Fibroblast of mammary gland (primary cell): Measurements from ENCODE around the gene CKMT1B.
"Not testable (repeated sequence)": the region's sequence is repeated elsewhere in the genome, so short reads cannot be mapped to it uniquely, and the experiment has no call there.

Experiments
- DNase-seq: peaks from one replicate; pipeline ENCODE4 v3.0.0-alpha.2; 2010; ENCODE audit warnings: low read depth
- H3K4me3 ChIP-seq: 2 replicates; pipeline ENCODE4 v1.5.1; 2011; ENCODE audit warnings: low read depth, mild to moderate bottlenecking, low read length, moderate library complexity; ENCODE audit not compliant: control insufficient read depth
- CTCF ChIP-seq: conservative IDR thresholded peaks from 2 replicates; pipeline ENCODE4 v1.5.1; 2011; ENCODE audit warnings: low read depth, low read length, inconsistent platforms; ENCODE audit not compliant: control insufficient read depth, insufficient read depth

Gene CKMT1B

GRCh38 chr15:43589778-43590466 lies 3.9 kb upstream of the CKMT1B start, which contains the start of gene PPIP5K1:
Gene PPIP5K1, minus strand, starts transcription at chr15:43590208. Its CDS starts 5,704 bp downstream, at chr15:43584504.
- DNase-seq, H3K4me3 ChIP-seq: not testable (repeated sequence)

- not testable (repeated sequence) for DNase-seq, H3K4me3 ChIP-seq
Observed at GRCh38 chr15:43592841-43593240, 986 bp upstream of the CKMT1B start.

DNA sequence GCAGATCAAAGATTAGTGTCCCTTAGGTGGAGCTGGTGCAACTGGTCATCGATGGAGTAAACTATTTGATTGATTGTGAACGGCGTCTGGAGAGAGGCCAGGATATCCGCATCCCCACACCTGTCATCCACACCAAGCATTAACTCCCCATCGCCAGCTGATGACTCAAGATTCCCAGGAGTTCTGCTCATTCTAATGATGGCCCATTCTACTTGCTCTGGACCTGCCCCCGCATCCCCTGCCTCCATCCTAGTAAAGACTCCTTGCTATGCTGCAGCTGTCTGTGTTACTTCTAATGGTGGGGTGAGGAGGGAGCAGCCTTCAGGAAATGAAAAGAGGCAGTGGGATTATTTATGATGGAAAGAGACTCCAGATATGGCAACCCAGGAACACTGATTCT lies 5.3 kb downstream of the CKMT1B start:
- not testable (repeated sequence) for DNase-seq, H3K4me3 ChIP-seq

DNA sequence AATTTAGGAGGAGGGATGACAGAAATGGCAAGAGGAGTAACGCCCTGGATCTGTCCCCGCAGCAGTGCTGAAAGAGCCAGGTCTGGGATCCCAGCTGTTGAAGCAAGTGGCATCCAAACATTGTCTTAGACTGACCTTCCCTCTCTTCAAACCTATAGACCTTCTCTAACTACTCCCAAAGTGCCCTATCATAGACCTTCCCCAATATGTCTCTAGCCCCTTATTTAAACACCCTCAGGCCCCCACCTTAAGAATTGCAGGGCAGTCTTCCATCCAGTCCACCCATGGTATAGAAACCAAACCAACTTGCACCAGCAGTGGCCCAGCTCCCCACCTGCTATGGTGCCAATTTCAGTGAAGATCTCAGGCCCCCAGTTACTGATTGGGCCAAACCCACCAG lies 6.4 kb downstream of the CKMT1B start:
- not testable (repeated sequence) for DNase-seq, H3K4me3 ChIP-seq

DNA sequence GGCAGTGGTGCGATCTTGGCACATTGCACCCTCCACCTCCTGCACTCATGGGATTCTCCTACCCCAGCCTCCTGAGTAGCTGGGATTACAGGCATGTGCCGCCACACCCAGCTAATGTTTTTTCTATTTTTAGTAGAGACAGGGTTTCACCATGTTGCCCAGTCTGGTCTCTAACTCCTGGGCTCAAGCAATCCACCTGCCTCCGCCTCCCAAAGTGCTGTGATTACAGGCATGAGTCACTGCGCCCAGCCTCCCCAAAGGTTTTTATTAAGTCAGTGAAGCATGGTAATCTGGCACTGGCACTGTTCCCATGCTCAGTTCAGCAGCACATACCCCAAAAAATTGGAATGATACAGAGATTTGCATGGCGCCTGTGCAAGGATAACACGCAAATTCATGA lies 8.4 kb downstream of the CKMT1B start:
- H3K4me3 ChIP-seq, DNase-seq: not testable (repeated sequence)

DNA sequence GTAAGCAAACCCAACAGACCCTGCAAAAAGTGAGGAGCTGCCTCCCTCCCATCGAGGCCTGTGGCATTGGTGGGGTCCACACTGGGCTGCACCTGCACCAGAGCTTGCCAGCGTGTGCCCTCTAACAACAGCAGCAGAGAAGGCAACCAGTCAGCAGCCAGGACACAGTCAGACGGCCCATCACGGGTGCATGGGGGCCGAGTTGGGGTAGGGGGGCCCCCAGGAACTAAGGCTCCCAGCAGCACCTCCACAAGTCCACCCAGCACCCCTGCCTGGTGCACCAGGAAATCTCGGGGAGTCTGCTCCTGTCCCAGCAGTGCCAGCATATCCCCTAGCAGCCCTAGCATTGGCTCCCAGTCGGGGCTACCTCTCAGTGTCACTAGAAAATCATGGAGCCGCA lies 23.9 kb downstream of the CKMT1B start:
- not testable (repeated sequence) for DNase-seq, H3K4me3 ChIP-seq

- H3K4me3 ChIP-seq, DNase-seq: not testable (repeated sequence)
Observed at GRCh38 chr15:43618700-43619099, 24.9 kb downstream of the CKMT1B start, which contains the start of gene STRC. Gene STRC, minus strand, starts transcription at chr15:43618800. Its CDS starts 78 bp downstream, at chr15:43618722.

- not testable (repeated sequence) for H3K4me3 ChIP-seq, DNase-seq
Observed at GRCh38 chr15:43622068-43622799, 28.4 kb downstream of the CKMT1B start.

DNA sequence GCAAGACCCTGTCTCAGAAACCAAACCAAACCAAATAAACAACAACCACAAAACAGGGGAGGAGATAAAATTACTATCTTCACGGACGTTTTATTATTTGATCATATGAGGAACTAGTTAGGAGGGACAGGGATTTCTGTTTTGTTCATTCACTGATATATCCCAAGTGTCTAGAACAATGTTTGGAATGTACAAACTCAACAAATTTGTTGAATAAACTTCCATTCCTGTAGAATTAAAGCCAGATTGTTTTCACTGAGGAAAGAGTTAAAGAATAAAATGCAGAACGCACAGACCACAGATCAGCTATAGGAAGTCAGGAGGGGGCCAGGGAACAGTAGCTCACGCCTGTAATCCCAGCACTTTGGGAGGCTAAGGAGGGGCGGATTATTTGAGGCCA lies 31.3 kb downstream of the CKMT1B start:
- no peak for TF ChIP-seq CTCF
- no peak for DNase-seq
- no peak overlapping the region for H3K4me3 ChIP-seq

DNA sequence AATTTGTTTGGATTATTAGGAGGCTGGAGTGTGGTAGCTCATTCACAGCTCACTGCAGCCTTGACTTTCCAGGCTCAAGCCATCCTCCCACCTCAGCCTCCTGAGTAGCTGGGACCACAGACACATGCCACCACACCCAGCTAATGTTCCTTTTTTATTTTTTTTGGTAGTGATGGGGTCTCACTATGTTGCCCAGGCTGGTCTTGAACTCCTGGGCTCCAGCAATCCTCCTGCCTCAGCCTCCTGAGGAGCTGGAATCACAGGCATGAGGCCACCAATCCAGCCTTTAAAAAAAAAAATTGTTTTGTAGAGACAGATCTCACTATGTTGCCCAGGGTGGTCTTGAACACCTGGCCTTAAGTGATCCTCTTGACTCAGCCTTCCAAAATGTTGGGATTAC lies 33.1 kb downstream of the CKMT1B start:
- H3K4me3 ChIP-seq, DNase-seq: not testable (repeated sequence)

DNA sequence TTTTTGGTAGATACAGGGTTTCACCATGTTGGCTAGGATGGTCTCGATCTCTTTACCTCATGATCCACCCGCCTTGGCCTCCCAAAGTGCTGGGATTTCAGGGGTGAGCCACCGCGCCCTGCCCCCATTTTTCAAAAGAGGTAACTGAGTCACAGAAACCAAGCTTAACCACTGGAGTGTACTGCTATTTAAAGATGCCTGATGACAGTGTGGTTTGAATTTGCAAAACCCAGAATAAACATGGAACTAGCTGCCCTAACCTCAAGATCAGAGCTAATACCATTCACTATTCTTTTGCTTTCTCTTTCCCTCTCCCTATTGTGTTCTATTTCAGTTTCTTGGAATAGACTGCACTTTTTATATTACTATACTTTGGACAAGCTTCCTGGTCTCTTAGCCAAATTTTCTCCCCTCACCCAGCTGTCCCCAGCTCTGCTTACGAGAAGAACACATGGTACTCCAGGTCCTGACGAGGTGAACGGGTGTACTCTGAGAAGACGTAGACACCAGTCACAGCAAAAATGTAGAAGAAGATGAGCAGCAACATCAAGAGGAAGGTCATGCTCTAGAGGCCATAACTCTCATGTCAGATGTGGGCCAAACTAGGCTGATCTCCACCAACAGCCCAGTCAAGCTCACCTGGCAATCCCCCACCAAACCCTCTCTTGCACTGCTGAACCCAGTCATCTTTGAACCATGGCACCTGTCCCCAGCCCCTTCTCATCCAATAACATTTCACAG lies 44.8 kb downstream of the CKMT1B start:
- not testable (repeated sequence) for H3K4me3 ChIP-seq, DNase-seq
